G401.6 (cell line): Measurements from ENCODE around the gene SPHK1.

Experiments used
- FAIRE-seq: peaks from 2 replicates; lab custom pipeline; 2012; peaks lifted over from hg19 to GRCh38; lab: Jason Lieb, UNC

Gene SPHK1

DNA sequence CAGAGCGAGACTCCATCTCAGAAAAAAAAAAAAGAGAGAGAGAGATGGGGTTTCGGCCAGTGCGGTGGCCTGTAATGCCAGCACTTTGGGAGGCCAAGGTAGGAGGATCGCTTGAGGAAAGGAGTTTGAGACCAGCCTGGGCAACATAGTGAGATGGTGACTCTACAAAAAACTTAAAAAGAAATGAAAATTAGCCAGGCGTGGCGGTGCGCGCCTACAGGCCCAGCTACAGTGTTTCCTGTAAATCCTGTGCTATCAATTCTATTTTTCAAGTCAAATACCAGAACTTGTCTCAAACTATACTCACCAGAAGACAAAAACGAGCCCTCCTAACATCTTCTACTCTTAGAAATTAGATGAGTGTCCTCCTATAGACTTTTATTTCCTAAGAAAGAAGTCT lies 49.3 kb downstream of the SPHK1 start:
- no peak for FAIRE-seq

DNA sequence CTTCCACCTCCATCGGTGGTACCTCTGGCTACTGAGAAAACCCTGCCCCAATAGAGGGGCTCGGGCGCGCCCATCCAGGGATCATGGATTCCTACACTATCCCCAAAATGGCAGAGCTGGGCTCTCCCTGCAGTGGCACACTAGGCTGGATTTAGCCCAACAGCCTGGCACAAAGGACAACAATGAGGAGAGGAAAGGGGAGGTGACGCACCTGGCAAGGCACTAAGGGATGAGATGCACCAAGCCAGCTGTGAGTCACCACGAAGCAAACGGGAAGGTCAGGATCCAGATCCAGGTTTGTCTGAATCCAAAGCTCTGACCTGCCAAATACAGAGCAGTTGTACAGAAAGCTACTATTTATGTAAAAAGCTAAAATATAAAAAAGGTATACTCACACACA lies 50.5 kb downstream of the SPHK1 start:
- FAIRE-seq = no peak

DNA sequence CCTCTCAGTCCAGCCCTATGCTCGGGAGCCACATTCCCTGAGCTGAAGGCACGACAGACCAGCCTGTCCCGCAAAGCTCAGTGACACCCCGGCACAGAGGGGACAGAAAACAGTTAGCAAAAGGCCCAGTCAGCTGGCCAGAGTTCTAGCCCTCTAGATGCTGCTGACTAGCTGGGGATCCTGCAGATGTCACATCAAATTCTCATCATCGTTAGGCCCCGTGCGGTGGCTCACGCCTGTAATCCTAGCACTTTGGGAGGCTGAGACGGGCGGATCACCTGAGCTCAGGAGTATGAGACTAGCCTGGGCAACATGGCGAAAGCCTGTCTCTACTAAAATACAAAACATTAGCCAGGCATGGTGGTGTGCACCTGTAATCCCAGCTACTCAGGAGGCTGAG lies 51.3 kb downstream of the SPHK1 start:
- no peak for FAIRE-seq
